Thymus (tissue), 11 donors: ENCODE results near the gene SRSF8. TPM values are rescaled to one million over a fixed set of nuclear protein-coding genes. Genes with fewer than 3 reads are reported as not detected.

Experiments
- DNase-seq, 9 donors: peaks; one replicate each; pipeline ENCODE4 v3.0.0-alpha.2; 2013; ENCODE audit warnings: low spot score in 9 of 9, low read depth in 6 of 9, missing footprints in 1 of 9
- H3K27ac ChIP-seq, 2 donors: one replicate each; pipeline ENCODE4 v1.5.1; 2013; ENCODE audit warnings: control low read depth in 1 of 2, low read depth in 1 of 2, low read length in 1 of 2, mild to moderate bottlenecking in 1 of 2, moderate library complexity in 1 of 2
- H3K27me3 ChIP-seq, 2 donors: one replicate each; pipeline ENCODE4 v1.5.1; 2013; ENCODE audit warnings: low read length in 1 of 2; ENCODE audit not compliant: control insufficient read depth in 2 of 2, insufficient read depth in 1 of 2
- H3K36me3 ChIP-seq, 2 donors: one replicate each; pipeline ENCODE4 v1.5.1; 2013; ENCODE audit warnings: low read length in 1 of 2, mild to moderate bottlenecking in 1 of 2, moderate library complexity in 1 of 2; ENCODE audit not compliant: control insufficient read depth in 2 of 2, insufficient read depth in 2 of 2
- H3K4me1 ChIP-seq, 2 donors: one replicate each; pipeline ENCODE4 v1.5.1; 2013; ENCODE audit warnings: low read length in 2 of 2; ENCODE audit not compliant: control insufficient read depth in 2 of 2, insufficient read depth in 2 of 2
- H3K4me3 ChIP-seq, 2 donors: one replicate each; pipeline ENCODE4 v1.5.1; 2013; ENCODE audit warnings: low read length in 2 of 2, control low read depth in 1 of 2, mild to moderate bottlenecking in 1 of 2
- H3K9me3 ChIP-seq, 2 donors: one replicate each; pipeline ENCODE4 v1.5.1; 2013; ENCODE audit warnings: low read length in 1 of 2, mild to moderate bottlenecking in 1 of 2; ENCODE audit not compliant: control insufficient read depth in 2 of 2, insufficient read depth in 1 of 2
- WGBS: extraction: QIAGEN DNeasy Blood & Tissue Kit; methylation state at CpG from one replicate; pipeline ENCODE4 v1.1.7; 2013; 5-methylcytosine and 5-hydroxymethylcytosine counted together
- polyA plus RNA-seq: library from polyadenylated mRNA; stranded (reverse); fragments of 200-250 nt; gene quantifications from one replicate; pipeline ENCODE4 v1.2.3, GENCODE V29; 2013
- total RNA-seq: library from RNA; stranded (reverse); fragments of 120-200 nt; gene quantifications from one replicate; pipeline ENCODE4 v1.2.4, GENCODE V29; 2013
- donor health status: healthy.

SRSF8 gene
- total and polyA plus RNA-seq, 2 donors, result 12.5 to 76.8 TPM

DNA sequence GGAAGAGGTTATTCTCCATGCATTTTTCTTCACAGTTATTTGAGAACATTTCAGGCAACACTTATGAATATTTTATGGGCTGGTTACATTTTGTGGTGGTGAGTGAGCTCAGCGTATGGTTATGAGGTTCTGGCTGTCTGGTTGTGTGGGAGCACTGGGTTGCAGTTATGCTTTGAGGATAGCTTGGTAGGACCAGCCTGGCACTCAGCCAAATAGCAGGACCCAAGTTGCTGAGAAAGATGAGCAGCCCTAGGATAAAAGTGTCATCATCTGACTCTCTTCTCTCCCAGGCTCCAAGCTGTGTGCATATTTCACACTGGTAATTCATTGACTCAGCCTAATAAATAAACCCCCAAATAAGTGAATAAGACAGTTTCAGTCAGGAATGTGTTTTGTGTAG, 8.1 kb upstream of the SRSF8 start:
- H3K27me3 ChIP-seq, result no peaks in the 10 kb centered on the region
- DNase-seq, result no peak
- H3K27ac ChIP-seq, result no peak overlapping the region
- H3K36me3 ChIP-seq, result no peaks in the 10 kb centered on the region
- H3K4me3 ChIP-seq, result no peak overlapping the region
- WGBS, result 96% methylated on average over 1 of the region's 1 CpG
- H3K4me1 ChIP-seq, result no peaks in the 10 kb centered on the region
- no peaks in the 10 kb centered on the region for H3K9me3 ChIP-seq

DNA sequence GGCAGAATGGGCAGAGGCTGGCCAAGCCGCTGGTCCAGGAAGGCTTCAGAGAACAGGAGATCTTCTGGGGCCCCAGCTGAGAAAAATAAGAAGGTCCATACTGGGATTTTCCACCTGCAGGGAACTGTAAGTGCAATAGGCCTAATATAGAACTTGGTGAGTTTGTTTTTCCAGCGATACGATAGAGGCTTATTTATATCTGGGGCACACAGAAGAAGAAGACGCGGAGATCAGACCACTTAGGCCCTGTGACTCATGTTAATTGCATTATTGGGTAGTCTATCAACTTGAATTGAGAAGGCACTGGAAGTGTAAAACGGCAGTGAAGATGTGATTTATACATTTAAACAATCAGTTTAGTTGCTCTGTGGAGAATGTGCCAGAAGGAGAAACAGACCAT, 7.7 kb upstream of the SRSF8 start:
- 88% methylated on average over 6 of the region's 6 CpGs for WGBS
- Histone ChIP-seq H3K27ac (no peak overlapping the region), H3K4me3 (no peak overlapping the region), H3K36me3 (no peaks in the 10 kb centered on the region), H3K27me3 (no peaks in the 10 kb centered on the region), H3K9me3 (no peaks in the 10 kb centered on the region), H3K4me1 (no peaks in the 10 kb centered on the region)
- DNase-seq, result no peak

DNA sequence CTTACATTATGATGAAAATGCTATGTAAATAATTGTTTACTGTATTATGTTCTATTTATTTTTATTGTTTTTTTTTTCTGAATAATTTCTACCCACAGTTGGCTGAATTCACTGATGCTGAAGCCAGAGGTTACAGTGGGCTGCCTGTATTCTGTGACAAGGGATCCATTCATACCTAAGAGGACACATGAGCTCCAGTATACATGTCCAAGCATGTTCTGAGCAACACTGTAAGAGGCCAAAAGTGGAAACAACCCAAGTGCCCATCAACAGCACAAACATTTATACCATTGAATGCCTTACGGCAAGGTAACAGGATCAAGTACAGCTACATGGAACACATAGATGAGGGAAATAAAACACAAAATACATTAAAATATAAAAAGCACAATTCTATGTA, 1.4 kb upstream of the SRSF8 start:
- H3K27me3 ChIP-seq, result no peaks in the 10 kb centered on the region
- H3K9me3 ChIP-seq, result no peaks in the 10 kb centered on the region
- no peak for DNase-seq
- H3K36me3 ChIP-seq, result no peaks in the 10 kb centered on the region
- H3K4me1 ChIP-seq, result peaks cover 4 to 5% of the 10 kb centered on the region in 2 donors
- 96% methylated on average over 1 of the region's 1 CpG for WGBS
- no peak overlapping the region for H3K4me3 ChIP-seq
- no peak overlapping the region for H3K27ac ChIP-seq

DNA sequence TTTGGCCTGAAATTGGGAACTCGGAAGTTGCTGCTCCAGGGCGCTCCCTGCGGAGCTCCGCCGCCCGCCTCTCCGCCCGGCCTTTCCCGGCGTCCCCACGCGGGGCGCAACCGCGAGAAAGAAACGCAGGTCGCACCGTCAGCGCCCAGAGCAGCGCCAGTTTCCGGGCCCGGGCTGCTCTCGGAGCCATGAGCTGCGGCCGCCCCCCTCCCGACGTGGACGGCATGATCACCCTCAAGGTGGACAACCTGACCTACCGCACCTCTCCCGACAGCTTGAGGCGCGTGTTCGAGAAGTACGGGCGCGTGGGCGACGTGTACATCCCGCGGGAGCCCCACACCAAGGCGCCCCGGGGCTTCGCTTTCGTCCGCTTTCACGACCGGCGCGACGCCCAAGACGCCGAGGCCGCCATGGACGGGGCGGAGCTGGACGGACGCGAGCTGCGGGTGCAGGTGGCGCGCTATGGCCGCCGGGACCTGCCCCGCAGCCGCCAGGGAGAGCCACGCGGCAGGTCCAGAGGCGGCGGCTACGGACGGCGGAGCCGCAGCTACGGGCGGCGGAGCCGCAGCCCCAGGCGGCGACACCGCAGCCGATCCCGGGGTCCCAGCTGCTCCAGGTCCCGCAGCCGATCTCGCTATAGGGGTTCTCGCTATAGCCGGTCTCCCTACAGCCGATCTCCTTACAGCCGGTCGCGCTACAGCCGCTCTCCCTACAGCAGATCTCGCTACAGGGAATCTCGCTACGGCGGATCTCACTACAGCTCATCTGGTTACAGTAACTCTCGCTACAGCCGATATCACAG, 521 bp downstream of the SRSF8 start:
- H3K27me3 ChIP-seq, result no peaks in the 10 kb centered on the region
- DNase-seq, result peak in 6 of 9 donors; percentile 59 to 86 (median 67)
- H3K4me1 ChIP-seq, result peaks cover 4 to 5% of the 10 kb centered on the region in 2 donors
- H3K27ac ChIP-seq, result peak overlapping the region; percentile 91 to 92
- no peaks in the 10 kb centered on the region for H3K9me3 ChIP-seq
- under 1% methylated on average over 97 of the region's 98 CpGs for WGBS
- H3K36me3 ChIP-seq, result no peaks in the 10 kb centered on the region
- peak overlapping the region; percentile 71 to 82 for H3K4me3 ChIP-seq

DNA sequence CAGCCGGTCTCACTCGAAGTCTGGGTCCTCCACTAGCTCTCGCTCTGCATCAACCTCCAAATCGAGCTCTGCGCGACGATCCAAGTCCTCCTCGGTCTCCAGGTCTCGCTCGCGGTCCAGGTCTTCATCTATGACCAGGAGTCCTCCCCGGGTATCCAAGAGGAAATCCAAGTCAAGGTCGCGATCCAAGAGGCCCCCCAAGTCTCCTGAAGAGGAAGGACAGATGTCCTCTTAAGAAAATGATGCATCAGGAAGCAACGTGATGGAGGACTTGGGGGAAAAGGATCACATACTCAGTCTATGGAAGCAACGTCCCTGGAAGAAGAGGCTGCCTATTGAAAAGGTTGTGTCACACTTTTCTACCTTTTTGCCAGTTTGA, 1.1 kb downstream of the SRSF8 start:
- H3K27ac ChIP-seq, result peak overlapping the region; percentile 91 to 92
- under 1% methylated on average over 16 of the region's 16 CpGs for WGBS
- no peaks in the 10 kb centered on the region for H3K9me3 ChIP-seq
- H3K27me3 ChIP-seq, result no peaks in the 10 kb centered on the region
- peak in 5 of 9 donors; percentile 28 to 69 (median 61) for DNase-seq
- peak overlapping the region; percentile 71 to 82 for H3K4me3 ChIP-seq
- no peaks in the 10 kb centered on the region for H3K36me3 ChIP-seq
- H3K4me1 ChIP-seq, result peaks cover 4 to 5% of the 10 kb centered on the region in 2 donors

DNA sequence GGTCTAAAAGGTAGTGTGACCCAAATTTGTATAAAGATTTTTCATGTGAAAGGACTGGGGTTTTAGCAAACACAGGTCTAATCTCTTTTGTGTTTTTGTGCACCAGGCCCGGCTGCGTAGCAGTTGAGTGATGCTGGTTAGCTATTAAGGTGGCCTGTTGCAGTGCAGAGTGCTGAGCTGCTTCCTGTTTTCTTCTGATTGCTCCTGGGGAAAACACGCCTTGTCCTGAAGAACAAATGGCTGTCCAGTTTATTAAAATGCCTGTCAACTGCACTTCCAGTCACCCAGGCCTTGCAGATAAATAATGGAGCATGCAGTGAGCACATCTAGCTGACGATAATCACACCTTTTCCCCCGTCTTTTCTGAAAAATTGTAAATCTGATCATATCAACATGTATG, 1.8 kb downstream of the SRSF8 start:
- peak; percentile 61 to 91 (median 78) for DNase-seq
- WGBS, result 3% methylated on average over 5 of the region's 5 CpGs
- Histone ChIP-seq H3K4me1 (peaks cover 4 to 5% of the 10 kb centered on the region in 2 donors), H3K27me3 (no peaks in the 10 kb centered on the region), H3K4me3 (peak overlapping the region; percentile 71 to 82), H3K36me3 (no peaks in the 10 kb centered on the region), H3K27ac (peak overlapping the region; percentile 83 to 92), H3K9me3 (no peaks in the 10 kb centered on the region)

DNA sequence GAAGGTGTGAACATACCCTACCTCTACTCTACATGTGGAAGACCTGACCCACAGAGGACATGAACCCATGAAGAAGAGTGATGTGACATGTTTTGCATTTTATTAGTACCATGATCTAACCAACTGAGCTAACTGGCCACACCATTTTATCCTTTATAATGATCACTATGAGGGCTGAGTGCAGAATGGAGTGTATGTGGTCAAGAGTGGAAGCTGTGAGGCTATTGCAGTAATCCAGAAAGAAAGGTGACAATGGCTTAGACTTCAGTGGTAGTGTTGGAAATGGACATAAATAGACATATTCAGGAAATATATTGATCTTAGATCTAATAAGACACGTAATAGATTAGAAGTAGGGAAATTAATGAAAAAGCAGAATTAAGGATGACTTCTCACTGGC, 3.8 kb downstream of the SRSF8 start:
- 99% methylated on average over 1 of the region's 1 CpG for WGBS
- no peaks in the 10 kb centered on the region for H3K9me3 ChIP-seq
- H3K4me1 ChIP-seq, result peaks cover 4 to 5% of the 10 kb centered on the region in 2 donors
- no peak overlapping the region for H3K4me3 ChIP-seq
- no peak for DNase-seq
- no peaks in the 10 kb centered on the region for H3K36me3 ChIP-seq
- no peaks in the 10 kb centered on the region for H3K27me3 ChIP-seq
- no peak overlapping the region for H3K27ac ChIP-seq

DNA sequence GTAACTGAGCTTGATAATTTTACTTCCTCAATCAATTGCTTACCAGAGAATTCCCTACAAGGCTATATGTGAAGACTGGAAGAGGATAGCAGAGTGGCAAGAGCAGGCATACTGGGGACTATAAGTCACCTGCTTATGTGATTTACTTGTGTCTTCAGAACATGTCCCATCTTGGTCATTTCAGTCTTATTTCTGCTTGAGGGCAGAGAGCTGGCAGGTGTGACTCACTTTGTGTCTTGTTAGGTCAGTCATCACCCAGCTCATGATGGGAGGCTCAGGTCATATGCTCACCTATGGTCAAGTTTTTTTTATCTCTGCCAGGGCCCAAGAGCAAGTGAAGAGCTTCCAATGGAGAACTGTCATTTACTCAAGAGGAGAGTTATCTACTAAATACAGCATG, 6.2 kb downstream of the SRSF8 start:
- Histone ChIP-seq H3K4me3 (no peak overlapping the region), H3K27me3 (no peaks in the 10 kb centered on the region), H3K36me3 (no peaks in the 10 kb centered on the region), H3K9me3 (no peaks in the 10 kb centered on the region), H3K27ac (no peak overlapping the region), H3K4me1 (peaks cover 5 to 13% of the 10 kb centered on the region in 2 donors)
- DNase-seq, result no peak

DNA sequence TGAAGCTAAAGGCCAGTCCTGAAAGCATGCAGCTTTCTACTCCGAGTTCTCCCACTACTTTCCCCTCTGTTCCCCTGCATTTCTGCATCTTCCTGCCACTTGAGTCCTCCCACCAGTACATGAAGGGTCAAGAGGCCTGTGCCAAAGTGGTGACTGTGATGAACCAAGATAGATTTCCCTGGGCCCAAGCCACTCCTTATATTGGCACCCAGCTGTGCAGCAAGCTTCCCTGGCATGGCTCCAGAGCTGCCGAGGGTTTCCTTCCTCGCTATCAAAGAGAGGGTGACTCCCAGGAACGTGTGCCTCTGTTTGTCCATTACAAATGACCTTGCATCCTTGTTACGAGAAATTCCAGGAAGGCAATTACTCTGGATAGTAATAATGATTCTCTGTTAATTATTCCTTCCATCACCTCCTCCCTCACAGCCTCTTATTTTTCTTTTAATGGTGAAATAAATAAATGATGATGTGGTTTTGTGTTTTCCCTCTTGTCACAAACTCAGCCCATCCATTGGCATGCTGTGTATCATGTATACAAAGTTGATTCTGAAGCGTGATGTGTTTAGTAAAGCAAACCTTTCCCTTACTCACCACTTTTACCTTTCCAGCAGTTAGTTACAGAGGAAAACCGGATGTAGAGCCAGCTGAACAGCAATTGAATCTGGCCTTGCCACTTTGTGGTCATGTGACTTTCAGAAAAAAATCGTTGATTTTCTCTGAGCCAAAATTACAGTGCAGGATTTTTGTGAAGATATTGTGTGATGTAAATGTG, 8.3 kb downstream of the SRSF8 start:
- Histone ChIP-seq H3K27ac (no peak overlapping the region), H3K4me3 (no peak overlapping the region), H3K27me3 (no peaks in the 10 kb centered on the region), H3K4me1 (peaks cover 0 to 10% of the 10 kb centered on the region in 2 donors), H3K9me3 (no peaks in the 10 kb centered on the region), H3K36me3 (no peaks in the 10 kb centered on the region)
- 76% methylated on average over 8 of the region's 8 CpGs for WGBS
- DNase-seq, result no peak
